ENCODE data around the gene ARL6. TPM values are rescaled to one million over a fixed set of nuclear protein-coding genes. Genes with fewer than 3 reads are reported as not detected.

ARL6 gene
- total RNA-seq, result 7.3 TPM

- Histone ChIP-seq H3K27ac (ENCODE audit: low read depth, low read length) (peak within 1 kb of the TSS; percentile 21), H3K4me1 (ENCODE audit: control insufficient read depth in 3 of 3, insufficient read depth in 3 of 3, low read length in 3 of 3) (peaks cover 2 to 10% (median 7%) of the 10 kb centered on the region in 3 donors), H3K27me3 (ENCODE audit: control insufficient read depth in 3 of 3, insufficient read depth in 3 of 3, low read length in 3 of 3) (no peaks in the 10 kb centered on the region), H3K36me3 (ENCODE audit: control insufficient read depth in 3 of 3, insufficient read depth in 3 of 3, low read length in 3 of 3) (peaks cover 0 to 2% (median 0%) of the 10 kb centered on the region in 3 donors), H3K9me3 (ENCODE audit: control insufficient read depth in 3 of 3, low read length in 3 of 3) (no peaks in the 10 kb centered on the region), H3K4me3 (ENCODE audit: low read length in 3 of 3) (peak within 1 kb of the TSS; percentile 91 to 97 (median 94)), H3K9ac (ENCODE audit: low read depth in 1 of 3, low read length in 3 of 3) (peak within 1 kb of the TSS; percentile 71 to 86 (median 82))
Observed at GRCh38 chr3:97764407-97765238, at the start of gene ARL6. TSS of gene ARL6 (plus strand) at chr3:97764758. CDS start at chr3:97768108, 3,350 bp downstream.

DNA sequence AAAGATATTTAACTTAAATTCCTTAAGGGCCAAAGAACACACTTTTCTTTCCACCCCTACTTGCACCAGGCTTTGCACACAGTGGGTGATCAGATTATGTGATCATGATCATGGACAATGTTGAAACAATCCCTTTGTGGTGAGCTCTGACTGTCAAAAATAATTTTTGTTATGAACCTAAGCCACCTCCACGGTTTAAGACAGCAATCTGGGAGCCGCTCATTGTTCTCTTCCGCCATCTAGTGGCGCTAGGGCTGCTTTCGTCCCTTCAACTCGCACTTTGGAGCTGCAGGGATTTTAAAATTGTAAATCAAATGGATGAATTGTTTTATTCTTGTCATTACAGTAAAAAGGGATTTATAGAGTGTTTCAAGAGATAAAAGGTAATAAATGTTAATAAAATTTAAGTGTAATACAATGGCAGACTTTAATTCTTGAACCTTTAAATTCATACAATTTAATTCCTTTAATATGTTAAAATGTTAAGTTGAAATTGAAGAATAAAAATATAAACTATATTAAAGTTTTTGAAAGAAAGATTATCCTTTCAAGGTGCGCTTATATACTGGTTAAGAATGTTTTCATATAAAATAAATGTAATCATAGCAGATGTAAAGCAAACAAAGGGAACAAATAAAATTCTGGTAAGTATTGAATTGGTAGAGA is 45.3 kb upstream of the ARL6 start:
- no peaks in the 10 kb centered on the region for H3K27me3 ChIP-seq (ENCODE audit: control insufficient read depth in 3 of 3, insufficient read depth in 3 of 3, low read length in 3 of 3)
- H3K4me3 ChIP-seq (ENCODE audit: low read length in 3 of 3), result peak overlapping the region in 2 of 3 donors; percentile 39 to 42
- no peaks in the 10 kb centered on the region for H3K9me3 ChIP-seq (ENCODE audit: control insufficient read depth in 3 of 3, low read length in 3 of 3)
- no peaks in the 10 kb centered on the region for H3K36me3 ChIP-seq (ENCODE audit: control insufficient read depth in 3 of 3, insufficient read depth in 3 of 3, low read length in 3 of 3)
- H3K27ac ChIP-seq (ENCODE audit: low read depth, low read length), result no peak overlapping the region
- H3K4me1 ChIP-seq (ENCODE audit: control insufficient read depth in 3 of 3, insufficient read depth in 3 of 3, low read length in 3 of 3), result no peaks in the 10 kb centered on the region
- H3K9ac ChIP-seq (ENCODE audit: low read depth in 1 of 3, low read length in 3 of 3), result no peak overlapping the region

GRCh38 chr3:97720417-97720816 is 44.1 kb upstream of the ARL6 start:
- H3K36me3 ChIP-seq (ENCODE audit: control insufficient read depth in 3 of 3, insufficient read depth in 3 of 3, low read length in 3 of 3), result no peaks in the 10 kb centered on the region
- H3K4me3 ChIP-seq (ENCODE audit: low read length in 3 of 3), result no peak overlapping the region
- no peak overlapping the region for H3K27ac ChIP-seq (ENCODE audit: low read depth, low read length)

GRCh38 chr3:97721446-97721845 is 43.1 kb upstream of the ARL6 start:
- H3K4me1 ChIP-seq (ENCODE audit: control insufficient read depth in 3 of 3, insufficient read depth in 3 of 3, low read length in 3 of 3), result no peaks in the 10 kb centered on the region
- H3K27me3 ChIP-seq (ENCODE audit: control insufficient read depth in 3 of 3, insufficient read depth in 3 of 3, low read length in 3 of 3), result no peaks in the 10 kb centered on the region
- no peaks in the 10 kb centered on the region for H3K9me3 ChIP-seq (ENCODE audit: control insufficient read depth in 3 of 3, low read length in 3 of 3)
- no peak overlapping the region for H3K9ac ChIP-seq (ENCODE audit: low read depth in 1 of 3, low read length in 3 of 3)
- no peak overlapping the region for H3K27ac ChIP-seq (ENCODE audit: low read depth, low read length)
- H3K36me3 ChIP-seq (ENCODE audit: control insufficient read depth in 3 of 3, insufficient read depth in 3 of 3, low read length in 3 of 3), result no peaks in the 10 kb centered on the region
- H3K4me3 ChIP-seq (ENCODE audit: low read length in 3 of 3), result no peak overlapping the region

More at GRCh38 chr3:97720417-97720816, 44.1 kb upstream of the ARL6 start:
- Histone ChIP-seq H3K27me3 (ENCODE audit: control insufficient read depth in 3 of 3, insufficient read depth in 3 of 3, low read length in 3 of 3) (no peaks in the 10 kb centered on the region), H3K9me3 (ENCODE audit: control insufficient read depth in 3 of 3, low read length in 3 of 3) (no peaks in the 10 kb centered on the region), H3K4me1 (ENCODE audit: control insufficient read depth in 3 of 3, insufficient read depth in 3 of 3, low read length in 3 of 3) (no peaks in the 10 kb centered on the region), H3K9ac (ENCODE audit: low read depth in 1 of 3, low read length in 3 of 3) (no peak overlapping the region)

- Histone ChIP-seq H3K9ac (ENCODE audit: low read depth in 1 of 3, low read length in 3 of 3) (no peak overlapping the region), H3K36me3 (ENCODE audit: control insufficient read depth in 3 of 3, insufficient read depth in 3 of 3, low read length in 3 of 3) (no peaks in the 10 kb centered on the region), H3K27me3 (ENCODE audit: control insufficient read depth in 3 of 3, insufficient read depth in 3 of 3, low read length in 3 of 3) (no peaks in the 10 kb centered on the region), H3K4me3 (ENCODE audit: low read length in 3 of 3) (no peak overlapping the region), H3K9me3 (ENCODE audit: control insufficient read depth in 3 of 3, low read length in 3 of 3) (no peaks in the 10 kb centered on the region), H3K27ac (ENCODE audit: low read depth, low read length) (no peak overlapping the region), H3K4me1 (ENCODE audit: control insufficient read depth in 3 of 3, insufficient read depth in 3 of 3, low read length in 3 of 3) (no peaks in the 10 kb centered on the region)
Observed at GRCh38 chr3:97736928-97737327, 27.6 kb upstream of the ARL6 start.

DNA sequence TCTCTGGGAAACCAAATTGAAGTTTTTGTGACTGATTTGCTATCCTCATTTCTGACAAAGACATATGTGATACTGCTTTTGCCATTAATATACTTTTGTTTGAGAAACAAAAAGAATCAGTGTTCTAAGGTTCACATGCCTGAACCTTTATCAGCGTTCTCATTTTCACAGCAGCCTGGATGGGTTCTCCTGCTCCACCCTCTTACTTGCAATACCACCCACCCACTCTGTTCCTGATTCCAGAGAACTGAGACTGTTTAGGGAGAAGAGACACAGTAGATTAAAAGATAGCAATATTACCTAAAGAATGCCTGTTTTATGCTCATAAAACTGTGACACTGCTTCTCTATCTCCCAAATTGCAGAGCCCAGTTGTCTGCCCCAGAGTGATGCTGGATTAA is 25.8 kb upstream of the ARL6 start:
- Histone ChIP-seq H3K27ac (ENCODE audit: low read depth, low read length) (no peak overlapping the region), H3K4me1 (ENCODE audit: control insufficient read depth in 3 of 3, insufficient read depth in 3 of 3, low read length in 3 of 3) (no peaks in the 10 kb centered on the region), H3K27me3 (ENCODE audit: control insufficient read depth in 3 of 3, insufficient read depth in 3 of 3, low read length in 3 of 3) (no peaks in the 10 kb centered on the region)

DNA sequence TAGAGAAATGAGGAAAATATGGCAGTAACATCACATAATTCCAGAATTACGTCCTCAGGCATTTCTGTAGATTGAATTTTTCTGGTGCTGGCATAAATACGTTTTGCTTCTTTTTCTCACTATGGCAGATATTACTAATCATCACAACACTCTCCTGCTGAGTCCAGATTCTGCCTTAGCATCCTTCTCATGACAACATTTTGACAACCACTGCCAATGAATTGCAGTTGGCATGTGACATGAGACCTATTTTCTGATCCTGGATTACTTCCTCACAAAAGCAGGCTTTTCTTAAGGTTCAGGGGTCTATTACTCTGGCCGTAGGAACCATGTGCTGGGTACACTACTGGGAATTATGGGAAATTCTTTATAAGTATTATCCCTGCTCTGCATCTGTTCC is 22.5 kb upstream of the ARL6 start:
- Histone ChIP-seq H3K9ac (ENCODE audit: low read depth in 1 of 3, low read length in 3 of 3) (no peak overlapping the region), H3K36me3 (ENCODE audit: control insufficient read depth in 3 of 3, insufficient read depth in 3 of 3, low read length in 3 of 3) (no peaks in the 10 kb centered on the region)

More for the DNA sequence above, 25.8 kb upstream of the ARL6 start:
- H3K4me3 ChIP-seq (ENCODE audit: low read length in 3 of 3), result no peak overlapping the region
- no peak overlapping the region for H3K9ac ChIP-seq (ENCODE audit: low read depth in 1 of 3, low read length in 3 of 3)
- no peaks in the 10 kb centered on the region for H3K9me3 ChIP-seq (ENCODE audit: control insufficient read depth in 3 of 3, low read length in 3 of 3)
- H3K36me3 ChIP-seq (ENCODE audit: control insufficient read depth in 3 of 3, insufficient read depth in 3 of 3, low read length in 3 of 3), result no peaks in the 10 kb centered on the region

GRCh38 chr3:97744289-97744688 is 20.3 kb upstream of the ARL6 start:
- no peak overlapping the region for H3K4me3 ChIP-seq (ENCODE audit: low read length in 3 of 3)
- no peaks in the 10 kb centered on the region for H3K4me1 ChIP-seq (ENCODE audit: control insufficient read depth in 3 of 3, insufficient read depth in 3 of 3, low read length in 3 of 3)
- no peaks in the 10 kb centered on the region for H3K36me3 ChIP-seq (ENCODE audit: control insufficient read depth in 3 of 3, insufficient read depth in 3 of 3, low read length in 3 of 3)
- no peak overlapping the region for H3K9ac ChIP-seq (ENCODE audit: low read depth in 1 of 3, low read length in 3 of 3)
- H3K27me3 ChIP-seq (ENCODE audit: control insufficient read depth in 3 of 3, insufficient read depth in 3 of 3, low read length in 3 of 3), result no peaks in the 10 kb centered on the region
- no peak overlapping the region for H3K27ac ChIP-seq (ENCODE audit: low read depth, low read length)
- no peaks in the 10 kb centered on the region for H3K9me3 ChIP-seq (ENCODE audit: control insufficient read depth in 3 of 3, low read length in 3 of 3)

More for the DNA sequence above, 22.5 kb upstream of the ARL6 start:
- H3K4me1 ChIP-seq (ENCODE audit: control insufficient read depth in 3 of 3, insufficient read depth in 3 of 3, low read length in 3 of 3), result no peaks in the 10 kb centered on the region
- no peak overlapping the region for H3K27ac ChIP-seq (ENCODE audit: low read depth, low read length)
- no peak overlapping the region for H3K4me3 ChIP-seq (ENCODE audit: low read length in 3 of 3)
- no peaks in the 10 kb centered on the region for H3K27me3 ChIP-seq (ENCODE audit: control insufficient read depth in 3 of 3, insufficient read depth in 3 of 3, low read length in 3 of 3)
- no peaks in the 10 kb centered on the region for H3K9me3 ChIP-seq (ENCODE audit: control insufficient read depth in 3 of 3, low read length in 3 of 3)

DNA sequence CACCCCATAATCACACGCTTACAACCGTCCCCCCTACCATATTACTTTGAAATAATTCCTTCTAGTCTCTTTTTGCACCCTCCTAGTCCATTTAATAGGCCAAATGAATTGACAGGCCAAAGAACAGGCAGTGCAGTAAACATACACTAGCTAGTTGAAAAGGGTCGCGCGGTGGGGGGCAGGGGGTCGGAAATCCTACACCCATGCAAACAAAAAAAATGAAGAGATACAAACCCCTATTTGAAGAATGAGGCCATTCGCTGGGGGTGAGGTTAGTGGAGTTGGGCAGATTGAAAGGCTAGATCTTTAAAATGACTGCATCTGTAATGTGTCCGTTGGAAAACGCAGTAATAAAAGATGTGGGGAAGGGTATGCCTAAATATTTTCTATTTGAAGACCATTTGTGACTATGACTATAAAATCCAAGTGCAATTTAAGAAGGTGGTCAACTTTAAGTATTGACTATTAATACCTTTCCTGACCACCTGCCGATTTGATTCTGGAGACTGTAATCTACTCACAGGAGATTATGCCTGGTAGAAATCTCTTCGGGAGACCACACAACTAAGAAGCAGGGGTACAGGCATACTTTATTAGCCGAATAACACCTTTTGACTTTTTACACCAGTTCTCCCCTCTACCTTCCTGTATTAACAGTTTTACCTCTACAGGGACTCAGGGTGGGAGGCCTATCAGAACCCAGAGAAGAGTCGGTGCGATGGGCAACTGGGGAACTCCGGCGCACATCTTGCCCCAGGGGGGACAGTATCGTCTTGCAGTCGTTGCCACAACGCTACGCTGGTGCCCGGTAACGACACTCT is 762 bp upstream of the ARL6 start:
- Histone ChIP-seq H3K9ac (ENCODE audit: low read depth in 1 of 3, low read length in 3 of 3) (peak overlapping the region; percentile 71 to 86 (median 82)), H3K4me3 (ENCODE audit: low read length in 3 of 3) (peak overlapping the region; percentile 91 to 97 (median 94)), H3K36me3 (ENCODE audit: control insufficient read depth in 3 of 3, insufficient read depth in 3 of 3, low read length in 3 of 3) (no peaks in the 10 kb centered on the region), H3K27me3 (ENCODE audit: control insufficient read depth in 3 of 3, insufficient read depth in 3 of 3, low read length in 3 of 3) (no peaks in the 10 kb centered on the region), H3K9me3 (ENCODE audit: control insufficient read depth in 3 of 3, low read length in 3 of 3) (no peaks in the 10 kb centered on the region), H3K27ac (ENCODE audit: low read depth, low read length) (peak overlapping the region; percentile 21), H3K4me1 (ENCODE audit: control insufficient read depth in 3 of 3, insufficient read depth in 3 of 3, low read length in 3 of 3) (peaks cover 2 to 10% (median 7%) of the 10 kb centered on the region in 3 donors)

All from skeletal muscle tissue (tissue), 4 donors.